HepG2 (cell line): Measurements from ENCODE around the gene LAMTOR1. TPM values are rescaled to one million over a fixed set of nuclear protein-coding genes. Genes with fewer than 3 reads are reported as not detected.

Experiments
- ATAC-seq: fragments of 200-7000 bp; cut with Tn5 transposase; 3 replicates; pipeline ENCODE4 v1.9.1; 2020; ENCODE audit warnings: mild to moderate bottlenecking, moderate library complexity
- Bru-seq: library from RNA; stranded (reverse); fragments of 400-500 nt; gene quantifications from one replicate; lab custom pipeline; 2021; lab: Mats Ljungman, UMichigan
- BruChase-seq, 2 experiments: library from RNA; stranded (reverse); fragments of 400-500 nt; gene quantifications; one replicate each; lab custom pipeline; 2021; lab: Mats Ljungman, UMichigan
- BruUV-seq: library from RNA; stranded (reverse); fragments of 400-500 nt; replicated peaks from 2 replicates; lab custom pipeline; 2021; lab: Mats Ljungman, UMichigan
- CTCF ChIA-PET: fragments of 300-600 bp; formaldehyde crosslinking; extraction: SDS; loops from one replicate; lab custom pipeline; 2021; ENCODE audit warnings: low total read pairs, inconsistent platforms, low intra/inter-chr PET ratio; lab: Yijun Ruan, JAX
- POLR2A ChIA-PET: fragments of 350-600 bp; sonication (Branson Sonifier 250); formaldehyde crosslinking; loops from one replicate; lab custom pipeline; 2020; ENCODE audit warnings: antibody characterized with exemption, inconsistent platforms; lab: Yijun Ruan, JAX
- DNase-seq: peaks from one replicate; pipeline ENCODE4 v3.0.0-alpha.2; 2015; ENCODE audit warnings: low spot score
- FAIRE-seq: peaks from 3 replicates; lab custom pipeline; 2011; peaks lifted over from hg19 to GRCh38; lab: Jason Lieb, UNC
- H2AFZ ChIP-seq: one replicate; pipeline ENCODE4 v1.6.1; 2011; ENCODE audit warnings: low read length, inconsistent platforms
- H3K27ac ChIP-seq: fragments of 300-600 bp; 3 replicates; pipeline ENCODE4 v1.8.0; 2011; ENCODE audit warnings: mixed run types, mild to moderate bottlenecking, mixed read lengths, low read length, inconsistent platforms; ENCODE audit not compliant: insufficient read depth; ENCODE audit errors: extremely low read length
- H3K27me3 ChIP-seq, 2 experiments: fragments of 200-600 bp in 1 of 2; 2 replicates in 1 of 2; 3 replicates in 1 of 2; pipeline versions ENCODE4 v1.6.0 to v1.8.0; 2011; ENCODE audit warnings: low read length in 2 of 2, mild to moderate bottlenecking in 2 of 2, moderate library complexity in 2 of 2, inconsistent platforms in 1 of 2; ENCODE audit not compliant: insufficient read depth in 2 of 2, control insufficient read depth in 1 of 2
- H3K36me3 ChIP-seq, 2 experiments: fragments of 200-600 bp in 1 of 2; replicated peaks in 1 of 2; 2 replicates in 1 of 2; 3 replicates in 1 of 2; pipeline versions ENCODE4 v1.5.1 to v1.8.0; 2011; ENCODE audit warnings: low read length in 2 of 2, inconsistent platforms in 1 of 2; ENCODE audit not compliant: insufficient read depth in 2 of 2, control insufficient read depth in 1 of 2
- H3K4me1 ChIP-seq: 2 replicates; pipeline ENCODE4 v1.5.1; 2012; ENCODE audit warnings: low read length, inconsistent platforms; ENCODE audit not compliant: insufficient read depth
- H3K4me2 ChIP-seq: 2 replicates; pipeline ENCODE4 v1.6.0; 2011; ENCODE audit warnings: low read depth, low read length, inconsistent platforms
- H3K4me3 ChIP-seq, 3 experiments: fragments of 200-600 bp in 1 of 3; sonication (generic), shearing (Covaris generic) in 1 of 3; replicated peaks in 1 of 3; 2 replicates each; pipeline ENCODE4 v1.5.1; 2011 to 2016; ENCODE audit warnings: low read length in 3 of 3, inconsistent platforms in 2 of 3, low read depth in 2 of 3, mild to moderate bottlenecking in 2 of 3, control low read depth in 1 of 3, mixed read lengths in 1 of 3; ENCODE audit not compliant: insufficient read depth in 1 of 3
- H3K79me2 ChIP-seq: one replicate; pipeline ENCODE4 v1.6.1; 2011; ENCODE audit warnings: low read length, inconsistent platforms; ENCODE audit not compliant: insufficient read depth
- H3K9ac ChIP-seq: 2 replicates; pipeline ENCODE4 v1.6.0; 2011; ENCODE audit warnings: mild to moderate bottlenecking, low read depth, low read length, inconsistent platforms; ENCODE audit not compliant: insufficient read depth
- H3K9me3 ChIP-seq: 2 replicates; pipeline ENCODE4 v1.5.1; 2012; ENCODE audit warnings: mild to moderate bottlenecking, low read length
- H4K20me1 ChIP-seq: 2 replicates; pipeline ENCODE4 v1.6.0; 2011; ENCODE audit warnings: inconsistent platforms, mild to moderate bottlenecking, low read length, moderate library complexity; ENCODE audit not compliant: insufficient read depth
- KDM2A ChIP-seq: sonication (generic); formaldehyde crosslinking; IDR thresholded peaks from 2 replicates; pipeline ENCODE4 v1.4.0; 2020; ENCODE audit warnings: low read depth, missing genetic modification reagents, borderline replicate concordance
- NFE2 ChIP-seq: sonication (generic); formaldehyde crosslinking; IDR thresholded peaks from 2 replicates; pipeline ENCODE4 v1.4.0; 2020; ENCODE audit warnings: missing genetic modification reagents
- NR2F6 ChIP-seq, 2 experiments: IDR thresholded peaks; 2 replicates each; pipeline ENCODE4 v1.6.1; 2016; ENCODE audit warnings: antibody characterized with exemption in 1 of 2, mild to moderate bottlenecking in 1 of 2
- TMF1 ChIP-seq: sonication (generic); formaldehyde crosslinking; IDR thresholded peaks from 2 replicates; pipeline ENCODE4 v1.8.1; 2022; ENCODE audit warnings: low read depth, missing genetic modification reagents
- ZNF121 ChIP-seq: sonication (generic); formaldehyde crosslinking; IDR thresholded peaks from 2 replicates; pipeline ENCODE4 v1.5.0; 2020; ENCODE audit warnings: mild to moderate bottlenecking, missing genetic modification reagents
- ZNF263 ChIP-seq: sonication (generic); formaldehyde crosslinking; IDR thresholded peaks from 2 replicates; pipeline ENCODE4 v1.4.0; 2020; ENCODE audit warnings: missing genetic modification reagents
- ZNF577 ChIP-seq: sonication (generic); formaldehyde crosslinking; IDR thresholded peaks from 2 replicates; pipeline ENCODE4 v1.4.0; 2020; ENCODE audit warnings: mild to moderate bottlenecking, low read depth, missing genetic modification reagents, borderline replicate concordance
- WGBS: methylation state at CpG from one replicate; pipeline ENCODE4 v1.1.6; 2017; ENCODE audit warnings: low lambda C conversion rate; 5-methylcytosine and 5-hydroxymethylcytosine counted together
- in situ Hi-C: cut with HindIII; loops from 2 replicates; pipeline ENCODE4 v1.10.0; 2017; ENCODE audit warnings: low pct_unique_long_range_greater_than_20kb; ENCODE audit not compliant: extremely low pct_ligation_motif_present
- intact Hi-C: fragments of 100-400 bp; cut with micrococcal nuclease; formaldehyde crosslinking; loops from one replicate; pipeline ENCODE4 v1.10.0; 2022; ENCODE audit not compliant: unreplicated experiment
- long read RNA-seq, 2 experiments: library from RNA in 1 of 2; library from polyadenylated mRNA in 1 of 2; stranded (forward) in 1 of 2; unstranded in 1 of 2; transcript quantifications; one replicate each; pipeline ENCODE4 v2.0.0, GENCODE V29; 2019 to 2022
- polyA minus RNA-seq, 3 experiments: library from RNA; depleted of rRNA, polyadenylated mRNA; stranded (reverse); fragments of >200 nt; gene quantifications; 2 replicates each; pipeline ENCODE4 v1.2.3, GENCODE V29; 2011; ENCODE audit warnings: low replicate concordance in 1 of 3
- polyA plus RNA-seq, 8 experiments: library from polyadenylated mRNA; depleted of rRNA in 3 of 8; stranded (reverse) in 7 of 8; unstranded in 1 of 8; fragments of >200 nt; fragmentation: Illumina TruSeq in 4 of 8; extraction: Trizol in 4 of 8; gene quantifications; 2 replicates each; pipeline versions ENCODE4 v1.2.1 to v1.2.3, GENCODE V29; 2011 to 2016; ENCODE audit warnings: low read depth in 4 of 8, missing spikeins in 1 of 8, mixed read lengths in 1 of 8; ENCODE audit not compliant: insufficient read depth in 1 of 8
- total RNA-seq, 5 experiments: library from RNA; depleted of rRNA; stranded (reverse); fragments of >200 nt; fragmentation: Illumina TruSeq; extraction: Trizol; gene quantifications; 2 replicates each; pipeline ENCODE4 v1.2.3, GENCODE V29; 2016; ENCODE audit warnings: low read depth in 1 of 5
- TF ChIP-seq, protein P1 (sequence below): sonication (generic); formaldehyde crosslinking; IDR thresholded peaks from 2 replicates; pipeline ENCODE4 v1.5.0; 2020; ENCODE audit warnings: mild to moderate bottlenecking, missing genetic modification reagents, borderline replicate concordance

Gene LAMTOR1
- total RNA-seq (2016; rRNA removed; fragmentation: Illumina TruSeq; extraction: Trizol) = 63.4 and 66.0 TPM in 2 replicates
- 126 and 135 TPM in 2 replicates for total RNA-seq (2016; cell fraction: cytosol; rRNA removed; fragmentation: Illumina TruSeq; extraction: Trizol; ENCODE audit: low read depth)
- 54.5 and 63.4 TPM in 2 replicates for total RNA-seq (2016; cell fraction: insoluble cytoplasmic fraction; rRNA removed; fragmentation: Illumina TruSeq; extraction: Trizol)
- total RNA-seq (2016; cell fraction: membrane; rRNA removed; fragmentation: Illumina TruSeq; extraction: Trizol) = 137 and 158 TPM in 2 replicates
- total RNA-seq (2016; cell fraction: nucleus; rRNA removed; fragmentation: Illumina TruSeq; extraction: Trizol) = 32.3 and 35.3 TPM in 2 replicates
- 60.4 and 68.2 TPM in 2 replicates for polyA plus RNA-seq (2011; rRNA removed)
- 55.4 and 70.7 TPM in 2 replicates for polyA plus RNA-seq (2011; cell fraction: cytosol; rRNA removed)
- polyA plus RNA-seq (2011; cell fraction: nucleus; rRNA removed) = 50.2 and 55.1 TPM in 2 replicates
- polyA plus RNA-seq (2012) = 45.2 and 46.6 TPM in 2 replicates
- polyA plus RNA-seq (2016; cell fraction: cytosol; fragmentation: Illumina TruSeq; extraction: Trizol; ENCODE audit: low read depth) = 209 and 215 TPM in 2 replicates
- polyA plus RNA-seq (2016; cell fraction: insoluble cytoplasmic fraction; fragmentation: Illumina TruSeq; extraction: Trizol; ENCODE audit: low read depth) = 81.6 and 89.9 TPM in 2 replicates
- 210 and 214 TPM in 2 replicates for polyA plus RNA-seq (2016; cell fraction: membrane; fragmentation: Illumina TruSeq; extraction: Trizol; ENCODE audit: low read depth)
- 62.0 and 71.8 TPM in 2 replicates for polyA plus RNA-seq (2016; cell fraction: nucleus; fragmentation: Illumina TruSeq; extraction: Trizol; ENCODE audit: insufficient read depth, low read depth)
- 222 and 285 TPM in 2 replicates for polyA minus RNA-seq (2011; rRNA and poly(A)+ RNA removed; ENCODE audit: low replicate concordance)
- 43.9 and 45.7 TPM in 2 replicates for polyA minus RNA-seq (2011; cell fraction: cytosol; rRNA and poly(A)+ RNA removed)
- polyA minus RNA-seq (2011; cell fraction: nucleus; rRNA and poly(A)+ RNA removed) = 42.5 and 48.2 TPM in 2 replicates
- Bru-seq, nascent RNA = percentile 84 among the genes with signal in this experiment
- BruChase-seq, experiment 1, labeled RNA remaining after a 6-hour chase = percentile 80 among the genes with signal in this experiment
- percentile 82 among the genes with signal in this experiment for BruChase-seq, experiment 2, labeled RNA remaining after a 2-hour chase
- long read RNA-seq, experiment 1, transcript LAMTOR1-201 (5 exons, 1,179 nt) = major isoform, 110 of 119 reads
- long read RNA-seq, experiment 1, partial matches to known transcripts = 6 of 119 reads
- long read RNA-seq, experiment 1, other reads (novel, unspliced or antisense) = 1 of 119 reads
- long read RNA-seq, experiment 2, transcript LAMTOR1-201 (5 exons, 1,179 nt) = major isoform, 150 of 180 reads
- long read RNA-seq, experiment 2, partial matches to known transcripts = 14 of 180 reads
- long read RNA-seq, experiment 2, other reads (novel, unspliced or antisense) = 16 of 180 reads

GRCh38 chr11:72102946-72103753 lies at the start of gene LAMTOR1:
Gene LAMTOR1 (minus strand): TSS chr11:72103297. CDS start chr11:72103224, 73 bp downstream.
- H3K27ac ChIP-seq = peak within 1 kb of the TSS; percentile 82
- no peaks in the 10 kb centered on the region; a peak in 1 of 5 replicates for H3K27me3 ChIP-seq
- peak; percentile 93 for FAIRE-seq
- H3K79me2 ChIP-seq = peaks cover 31% of the 10 kb centered on the region
- WGBS = 17% methylated on average over 28 of the region's 64 CpGs
- DNase-seq = peak; percentile 97
- peak within 1 kb of the TSS; percentile 97 for H3K9ac ChIP-seq
- CTCF ChIA-PET = no interaction called here
- peak; percentile 90 for ATAC-seq
- H3K36me3 ChIP-seq = peaks cover 8 to 19% of the 10 kb centered on the region in 2 experiments; a peak in 3 of 5 replicates
- POLR2A ChIA-PET = interaction anchor here (1.3 to 2.4 kb wide), 3 partner anchors 10 to 63 kb away, joined by 5 to 13 read pairs (median 8); partner anchors contain the start of gene ANAPC15
- H3K4me2 ChIP-seq = peak within 1 kb of the TSS; percentile 93
- no TSS peak for BruUV-seq
- H3K4me3 ChIP-seq = peak within 1 kb of the TSS; percentile 79 to 85 (median 82)
- H2AFZ ChIP-seq = no peak within 1 kb of the TSS
- no peaks in the 10 kb centered on the region for H3K9me3 ChIP-seq
- in situ Hi-C loops = no loop called here
- H4K20me1 ChIP-seq = no peaks in the 10 kb centered on the region
- intact Hi-C loops = loop anchor here (1.0 to 2.0 kb wide), 2 partner anchors 9 to 22 kb away; partner anchors contain the start of genes ANAPC15, LRRC51 and NUMA1
- H3K4me1 ChIP-seq = peaks cover 39% of the 10 kb centered on the region
- TF ChIP-seq NR2F6 (IDR thresholded peaks at IDR 0.05) = no peak
- TF ChIP-seq NR2F6 (CRISPR knock-in tag; IDR thresholded peaks at IDR 0.05) = no peak
- peak; percentile 18 for TF ChIP-seq TMF1 (CRISPR knock-in tag)
- peak; percentile 74 for TF ChIP-seq ZNF263 (CRISPR knock-in tag)
- TF ChIP-seq ZNF121 (CRISPR knock-in tag) = no peak
- no peak for TF ChIP-seq NFE2 (CRISPR knock-in tag)
- TF ChIP-seq, protein P1, sequence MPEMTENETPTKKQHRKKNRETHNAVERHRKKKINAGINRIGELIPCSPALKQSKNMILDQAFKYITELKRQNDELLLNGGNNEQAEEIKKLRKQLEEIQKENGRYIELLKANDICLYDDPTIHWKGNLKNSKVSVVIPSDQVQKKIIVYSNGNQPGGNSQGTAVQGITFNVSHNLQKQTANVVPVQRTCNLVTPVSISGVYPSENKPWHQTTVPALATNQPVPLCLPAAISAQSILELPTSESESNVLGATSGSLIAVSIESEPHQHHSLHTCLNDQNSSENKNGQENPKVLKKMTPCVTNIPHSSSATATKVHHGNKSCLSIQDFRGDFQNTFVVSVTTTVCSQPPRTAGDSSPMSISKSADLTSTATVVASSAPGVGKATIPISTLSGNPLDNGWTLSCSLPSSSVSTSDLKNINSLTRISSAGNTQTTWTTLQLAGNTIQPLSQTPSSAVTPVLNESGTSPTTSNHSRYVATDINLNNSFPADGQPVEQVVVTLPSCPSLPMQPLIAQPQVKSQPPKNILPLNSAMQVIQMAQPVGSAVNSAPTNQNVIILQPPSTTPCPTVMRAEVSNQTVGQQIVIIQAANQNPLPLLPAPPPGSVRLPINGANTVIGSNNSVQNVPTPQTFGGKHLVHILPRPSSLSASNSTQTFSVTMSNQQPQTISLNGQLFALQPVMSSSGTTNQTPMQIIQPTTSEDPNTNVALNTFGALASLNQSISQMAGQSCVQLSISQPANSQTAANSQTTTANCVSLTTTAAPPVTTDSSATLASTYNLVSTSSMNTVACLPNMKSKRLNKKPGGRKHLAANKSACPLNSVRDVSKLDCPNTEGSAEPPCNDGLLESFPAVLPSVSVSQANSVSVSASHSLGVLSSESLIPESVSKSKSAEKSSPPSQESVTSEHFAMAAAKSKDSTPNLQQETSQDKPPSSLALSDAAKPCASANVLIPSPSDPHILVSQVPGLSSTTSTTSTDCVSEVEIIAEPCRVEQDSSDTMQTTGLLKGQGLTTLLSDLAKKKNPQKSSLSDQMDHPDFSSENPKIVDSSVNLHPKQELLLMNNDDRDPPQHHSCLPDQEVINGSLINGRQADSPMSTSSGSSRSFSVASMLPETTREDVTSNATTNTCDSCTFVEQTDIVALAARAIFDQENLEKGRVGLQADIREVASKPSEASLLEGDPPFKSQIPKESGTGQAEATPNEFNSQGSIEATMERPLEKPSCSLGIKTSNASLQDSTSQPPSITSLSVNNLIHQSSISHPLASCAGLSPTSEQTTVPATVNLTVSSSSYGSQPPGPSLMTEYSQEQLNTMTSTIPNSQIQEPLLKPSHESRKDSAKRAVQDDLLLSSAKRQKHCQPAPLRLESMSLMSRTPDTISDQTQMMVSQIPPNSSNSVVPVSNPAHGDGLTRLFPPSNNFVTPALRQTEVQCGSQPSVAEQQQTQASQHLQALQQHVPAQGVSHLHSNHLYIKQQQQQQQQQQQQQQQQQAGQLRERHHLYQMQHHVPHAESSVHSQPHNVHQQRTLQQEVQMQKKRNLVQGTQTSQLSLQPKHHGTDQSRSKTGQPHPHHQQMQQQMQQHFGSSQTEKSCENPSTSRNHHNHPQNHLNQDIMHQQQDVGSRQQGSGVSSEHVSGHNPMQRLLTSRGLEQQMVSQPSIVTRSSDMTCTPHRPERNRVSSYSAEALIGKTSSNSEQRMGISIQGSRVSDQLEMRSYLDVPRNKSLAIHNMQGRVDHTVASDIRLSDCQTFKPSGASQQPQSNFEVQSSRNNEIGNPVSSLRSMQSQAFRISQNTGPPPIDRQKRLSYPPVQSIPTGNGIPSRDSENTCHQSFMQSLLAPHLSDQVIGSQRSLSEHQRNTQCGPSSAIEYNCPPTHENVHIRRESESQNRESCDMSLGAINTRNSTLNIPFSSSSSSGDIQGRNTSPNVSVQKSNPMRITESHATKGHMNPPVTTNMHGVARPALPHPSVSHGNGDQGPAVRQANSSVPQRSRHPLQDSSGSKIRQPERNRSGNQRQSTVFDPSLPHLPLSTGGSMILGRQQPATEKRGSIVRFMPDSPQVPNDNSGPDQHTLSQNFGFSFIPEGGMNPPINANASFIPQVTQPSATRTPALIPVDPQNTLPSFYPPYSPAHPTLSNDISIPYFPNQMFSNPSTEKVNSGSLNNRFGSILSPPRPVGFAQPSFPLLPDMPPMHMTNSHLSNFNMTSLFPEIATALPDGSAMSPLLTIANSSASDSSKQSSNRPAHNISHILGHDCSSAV (CRISPR knock-in tag) = 0 out of 2 replicates have a peak, but pooled peaks have one; percentile 28
- peak; percentile 88 for TF ChIP-seq KDM2A (CRISPR knock-in tag)
- no peak for TF ChIP-seq ZNF577 (CRISPR knock-in tag)
